ENCODE measurements around the gene LRRTM3.

The LRRTM3 gene

DNA sequence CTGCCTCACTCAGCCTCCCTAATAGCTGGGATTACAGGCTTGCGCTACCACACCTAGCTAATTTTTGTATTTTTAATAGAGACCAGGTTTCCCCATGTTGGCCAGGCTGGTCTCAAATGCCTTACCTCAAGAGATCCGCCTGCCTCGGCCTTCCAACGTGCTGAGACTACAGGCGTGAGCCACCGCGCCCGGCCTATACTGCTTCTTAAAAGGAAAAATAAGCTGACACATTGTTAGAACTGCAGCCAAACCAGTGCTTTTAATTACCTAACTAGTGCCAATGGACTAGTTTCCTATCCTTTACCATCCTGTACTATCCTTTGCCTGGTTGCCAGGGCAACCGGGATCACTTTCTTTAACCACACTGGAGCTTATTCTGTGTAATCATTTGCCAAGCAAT lies 108.0 kb downstream of the LRRTM3 start:
- DNase-seq (ENCODE audit: low spot score): no peak

DNA sequence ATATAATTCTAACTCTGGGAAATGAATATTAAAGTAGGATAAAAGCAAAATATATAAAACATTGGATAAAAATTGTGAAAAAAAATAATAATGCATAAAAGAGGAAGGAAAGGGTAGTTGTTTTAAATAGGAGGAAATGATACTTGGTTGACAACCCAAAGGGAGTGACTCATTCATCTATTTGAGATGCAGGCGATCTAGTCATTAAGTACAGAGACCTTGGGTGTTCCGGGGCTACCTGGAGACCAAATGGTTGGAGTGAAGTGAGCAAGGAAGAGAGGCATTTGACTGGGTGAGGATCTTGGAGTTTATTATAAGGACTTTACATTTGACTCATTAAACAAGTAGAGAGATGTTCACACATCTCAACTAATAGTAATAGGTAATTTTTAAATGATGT lies 111.0 kb downstream of the LRRTM3 start:
- no peak for DNase-seq (ENCODE audit: low spot score)

GRCh38 chr10:67043041-67043440 lies 117.2 kb downstream of the LRRTM3 start:
- no peak for DNase-seq (ENCODE audit: low spot score)

DNA sequence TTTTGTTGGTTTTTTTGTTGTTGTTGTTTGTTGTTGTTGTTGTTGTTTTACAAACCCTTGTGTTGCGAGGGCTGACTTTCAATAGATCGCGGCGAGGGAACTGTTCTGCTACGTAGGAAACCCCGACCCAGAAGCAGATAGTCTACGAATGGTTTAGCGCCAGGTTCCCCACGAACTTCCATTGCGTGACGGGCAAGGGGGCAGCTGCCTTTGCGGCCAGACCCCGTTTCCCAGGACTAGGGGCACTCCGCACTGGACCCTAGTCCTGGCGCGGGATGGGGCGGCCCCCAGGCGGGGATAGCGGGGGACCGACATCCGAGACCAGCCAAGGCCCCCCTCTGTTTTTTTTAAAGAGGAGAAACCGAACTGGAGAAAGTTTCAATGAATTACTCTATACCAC lies 119.6 kb downstream of the LRRTM3 start:
- no peak for DNase-seq (ENCODE audit: low spot score)

- no peak for DNase-seq (ENCODE audit: low spot score)
Measured at GRCh38 chr10:67046507-67046906, 120.7 kb downstream of the LRRTM3 start.

DNA sequence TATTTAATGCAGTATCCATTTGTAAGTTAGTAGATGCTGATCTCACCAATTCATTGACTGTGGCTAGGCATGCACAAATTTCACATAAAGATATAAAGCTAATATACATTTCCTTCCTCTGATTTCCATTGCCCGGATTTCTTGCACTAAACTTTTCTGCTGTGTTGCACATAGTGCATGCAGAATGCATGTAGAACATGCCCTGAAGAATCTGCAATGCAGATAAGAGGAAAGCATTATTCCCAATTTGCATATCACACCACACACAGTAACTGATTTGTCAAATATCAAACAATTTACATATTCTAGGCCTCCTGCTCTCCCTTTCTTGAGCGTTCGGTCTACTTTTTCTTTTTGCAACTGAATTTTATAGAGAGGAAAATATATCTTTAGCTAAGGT lies 124.2 kb downstream of the LRRTM3 start:
- DNase-seq (ENCODE audit: low spot score): no peak

DNA sequence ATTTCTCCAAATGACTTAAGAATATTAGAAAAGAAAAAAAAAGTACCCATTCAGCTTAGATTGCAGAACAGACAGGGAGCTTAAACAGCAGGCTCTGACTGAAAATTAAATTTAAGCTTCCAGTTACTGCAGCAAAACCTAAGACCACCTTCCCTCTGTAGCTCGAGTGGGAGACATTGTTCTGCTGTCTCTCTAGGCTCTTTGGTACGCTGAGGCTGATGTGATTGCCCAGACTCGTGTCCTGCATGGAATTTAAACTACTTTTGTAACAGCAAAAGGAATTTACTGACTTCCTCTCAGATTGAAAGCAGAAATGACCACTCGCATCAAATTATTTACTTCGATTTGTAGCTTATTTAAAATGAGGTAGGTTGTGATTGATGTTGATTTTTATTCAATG lies 124.6 kb downstream of the LRRTM3 start:
- DNase-seq (ENCODE audit: low spot score): no peak

GRCh38 chr10:67072654-67073053 lies 146.8 kb downstream of the LRRTM3 start:
- no peak for DNase-seq (ENCODE audit: low spot score)

- DNase-seq (ENCODE audit: low spot score): no peak
Measured at GRCh38 chr10:67075491-67075971, 149.7 kb downstream of the LRRTM3 start.

DNA sequence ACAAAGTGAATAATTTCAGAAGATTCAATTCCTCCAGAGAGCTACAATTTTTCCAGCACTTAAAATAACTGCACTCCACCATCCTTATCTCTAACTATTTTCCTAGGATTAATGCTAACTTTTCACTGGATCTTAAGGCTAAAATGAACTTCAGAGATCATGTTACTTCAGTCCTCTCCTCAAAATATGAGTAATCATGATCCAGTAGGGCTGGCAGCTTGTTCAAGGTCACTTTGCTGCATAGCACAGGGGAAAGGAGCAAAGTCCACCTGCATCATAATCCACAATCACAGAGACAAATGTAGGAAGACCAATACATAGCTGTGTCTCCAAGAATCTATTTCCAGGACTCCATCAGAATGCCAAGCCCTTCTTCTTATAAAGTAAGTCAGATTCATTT lies 150.3 kb downstream of the LRRTM3 start:
- DNase-seq (ENCODE audit: low spot score): no peak

- DNase-seq (ENCODE audit: low spot score): no peak
Measured at GRCh38 chr10:67077376-67077775, 151.5 kb downstream of the LRRTM3 start.

GRCh38 chr10:67079126-67079525 lies 153.3 kb downstream of the LRRTM3 start:
- DNase-seq (ENCODE audit: low spot score): no peak

- DNase-seq (ENCODE audit: low spot score): no peak
Measured at GRCh38 chr10:67086327-67087134, 160.7 kb downstream of the LRRTM3 start.

GRCh38 chr10:67087135-67087425 lies 161.2 kb downstream of the LRRTM3 start:
- no peak for DNase-seq (ENCODE audit: low spot score)

GRCh38 chr10:67088036-67088435 lies 162.2 kb downstream of the LRRTM3 start:
- DNase-seq (ENCODE audit: low spot score): no peak

DNA sequence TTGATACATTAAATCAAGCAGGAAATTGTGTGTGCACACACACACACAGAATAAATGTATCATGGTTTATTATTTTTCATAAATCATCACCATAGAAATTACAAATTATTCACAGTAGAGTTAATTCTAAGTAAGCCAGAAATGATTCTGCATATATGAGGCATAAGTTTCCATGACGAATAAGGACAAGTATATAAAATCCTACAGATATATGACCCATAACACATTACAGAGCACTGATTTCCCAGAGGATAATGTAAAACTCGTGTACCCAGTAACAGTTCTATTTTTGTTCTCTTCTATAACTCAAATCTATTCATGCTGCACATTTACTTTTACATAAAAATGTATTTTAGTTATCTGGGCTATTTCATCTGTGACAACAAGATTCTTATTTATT lies 169.7 kb downstream of the LRRTM3 start:
- DNase-seq (ENCODE audit: low spot score): no peak

DNA sequence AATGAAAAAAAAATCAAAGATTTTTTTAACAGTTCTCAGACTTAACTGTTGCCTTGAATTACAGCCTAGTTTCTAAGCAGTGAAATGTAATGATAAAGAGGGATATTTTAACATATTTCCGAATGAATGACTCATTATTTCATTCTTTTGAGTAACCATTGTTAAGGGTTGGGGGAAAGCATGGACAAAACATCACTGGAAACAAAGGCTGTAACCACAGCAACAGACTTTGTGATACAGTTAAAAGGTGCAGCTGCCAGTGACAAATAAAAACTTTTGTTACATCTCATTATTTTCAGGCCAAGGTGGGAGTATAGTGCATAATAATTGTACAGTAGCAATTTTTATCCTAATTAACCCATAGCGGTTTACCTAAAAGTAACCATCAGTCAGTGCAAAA lies 172.6 kb downstream of the LRRTM3 start:
- peak; percentile 5 for DNase-seq (ENCODE audit: low spot score)

- no peak for DNase-seq (ENCODE audit: low spot score)
Measured at GRCh38 chr10:67100951-67101350, 175.1 kb downstream of the LRRTM3 start.

DNA sequence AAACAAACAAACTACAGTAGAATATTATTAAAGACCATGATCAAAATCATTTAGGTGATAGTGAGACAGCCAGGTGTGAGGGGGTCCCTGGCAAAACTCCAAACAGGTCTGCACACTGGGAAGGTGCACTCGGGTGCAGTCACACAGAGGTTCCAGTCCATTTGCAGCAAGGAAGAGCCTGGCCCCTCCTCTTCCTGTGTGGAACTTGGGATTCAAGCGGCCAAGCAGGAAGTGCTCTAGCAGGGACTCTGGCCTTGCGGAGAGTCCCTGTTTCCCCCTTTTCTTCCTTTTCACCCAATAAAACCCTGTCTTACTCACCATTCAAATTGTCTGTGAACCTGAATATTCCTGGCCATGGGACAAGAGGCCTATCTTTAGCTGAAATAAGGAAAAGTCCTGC lies 181.8 kb downstream of the LRRTM3 start:
- no peak for DNase-seq (ENCODE audit: low spot score)

GRCh38 chr10:67110286-67110685 lies 184.4 kb downstream of the LRRTM3 start:
- DNase-seq (ENCODE audit: low spot score): no peak

DNA sequence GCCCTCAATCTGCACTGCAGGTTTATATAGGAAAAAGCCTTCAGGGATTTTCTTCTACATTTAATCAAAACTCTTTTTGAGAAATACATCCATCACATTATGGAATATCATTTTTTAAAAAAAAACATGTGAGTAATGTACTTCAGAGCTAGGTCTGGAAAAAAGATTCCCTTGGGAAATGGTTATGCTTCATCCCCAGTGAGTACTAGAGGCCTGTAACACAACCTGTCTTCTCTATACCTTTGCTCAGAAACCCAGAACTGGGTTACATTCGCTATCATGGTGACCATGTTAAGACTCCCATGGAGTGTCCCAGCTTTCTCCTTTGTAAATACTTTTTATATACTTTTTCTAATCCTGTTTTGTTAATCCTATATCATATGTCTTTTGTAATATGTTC lies 186.9 kb downstream of the LRRTM3 start:
- no peak for DNase-seq (ENCODE audit: low spot score)

GRCh38 chr10:67114945-67115344 lies 189.1 kb downstream of the LRRTM3 start:
- DNase-seq (ENCODE audit: low spot score): no peak

DNA sequence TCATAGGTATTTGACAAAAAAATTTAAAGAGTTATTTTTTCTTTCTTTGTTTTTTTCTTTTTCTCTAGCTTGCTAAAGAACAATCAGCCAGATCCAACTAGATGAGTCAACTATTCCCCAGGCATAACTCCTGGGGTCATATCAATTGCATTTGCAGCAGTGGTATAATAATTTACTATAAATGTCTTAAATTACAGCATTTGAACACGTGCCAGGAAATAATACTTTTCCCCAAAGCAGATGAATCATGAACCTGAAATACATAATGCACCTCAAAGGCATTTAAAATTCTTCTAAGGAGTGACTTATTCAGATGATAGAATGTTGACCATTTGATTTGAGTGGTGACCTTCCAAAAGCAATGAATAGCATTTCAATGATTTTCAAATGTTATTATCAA lies 190.1 kb downstream of the LRRTM3 start:
- no peak for DNase-seq (ENCODE audit: low spot score)

DNA sequence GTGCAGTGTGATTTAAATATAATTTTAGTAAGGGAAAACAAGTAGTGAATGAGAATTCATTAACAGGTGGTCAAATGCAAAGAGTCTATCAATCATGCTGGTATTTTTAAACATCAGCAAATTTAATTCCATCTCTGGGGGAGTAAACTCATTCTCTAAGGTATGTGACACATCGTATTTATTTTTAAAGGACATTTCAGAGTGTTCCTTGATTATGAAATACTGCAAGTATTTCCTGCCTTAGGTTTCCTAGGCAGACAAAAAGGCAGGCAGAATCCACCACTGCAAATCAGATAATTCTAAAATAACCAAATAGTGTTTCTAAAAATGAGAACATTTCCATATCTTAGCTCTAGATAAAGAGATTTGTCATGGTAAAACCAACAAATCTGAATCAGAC lies 193.8 kb downstream of the LRRTM3 start:
- DNase-seq (ENCODE audit: low spot score): no peak
